Umbilical cord (tissue), 2 donors: ENCODE data around the gene NCOA6. TPM values are rescaled to one million over a fixed set of nuclear protein-coding genes. Genes with fewer than 3 reads are reported as not detected.
"Not testable (repeated sequence)": the region's sequence is repeated elsewhere in the genome, so short reads cannot be mapped to it uniquely, and the experiment has no call there.

Experiments
- DNase-seq: peaks from one replicate; pipeline ENCODE4 v3.0.0-alpha.2; 2015; ENCODE audit warnings: low spot score
- total RNA-seq: library from RNA; depleted of rRNA; stranded (reverse); fragments of >200 nt; gene quantifications from one replicate; pipeline ENCODE4 v1.2.3, GENCODE V29; 2014; ENCODE audit warnings: low replicate concordance; ENCODE audit not compliant: insufficient read depth

The NCOA6 gene
- total RNA-seq, 1 donor from 2014 or later: 10.8 TPM

DNA sequence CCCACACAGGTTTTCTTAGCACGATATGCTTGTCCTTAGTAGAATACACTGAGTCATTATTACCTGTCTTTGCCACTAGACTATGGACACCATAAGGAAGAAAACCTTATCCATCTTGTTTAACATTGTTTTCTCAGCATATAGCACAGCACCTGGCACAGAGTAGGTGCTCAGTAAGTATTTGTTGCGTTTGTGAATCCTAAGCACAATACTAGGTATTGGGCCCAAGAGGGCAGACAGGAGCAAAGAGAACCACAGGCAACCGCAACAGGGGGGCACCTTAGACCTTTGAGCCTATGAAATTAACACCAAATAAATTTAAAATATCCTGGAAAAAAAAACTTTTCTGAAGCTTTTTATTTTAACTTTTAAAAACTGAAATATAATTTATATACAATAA, 3.7 kb upstream of the NCOA6 start:
- DNase-seq: no peak

- DNase-seq: peak; percentile 61
Measured at GRCh38 chr20:34824806-34825529, 483 bp downstream of the NCOA6 start.

DNA sequence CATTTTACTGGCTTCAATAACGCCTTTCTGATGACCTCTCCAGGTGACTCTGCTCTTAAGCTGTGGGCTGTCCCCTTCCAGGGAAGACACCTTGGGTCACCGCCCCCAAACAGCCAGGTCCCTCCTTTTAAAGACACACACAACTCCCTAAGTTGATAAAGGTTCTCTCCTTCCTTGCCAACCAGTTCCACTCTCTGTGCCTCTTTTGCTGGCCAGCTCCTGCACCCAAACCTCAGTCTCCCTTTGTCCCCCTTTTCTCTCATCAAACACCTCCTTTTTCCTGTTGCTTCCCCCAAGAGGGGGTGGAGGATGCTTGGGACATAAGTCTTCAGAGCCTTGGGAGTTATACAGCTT, 1.0 kb downstream of the NCOA6 start:
- peak; percentile 67 for DNase-seq

DNA sequence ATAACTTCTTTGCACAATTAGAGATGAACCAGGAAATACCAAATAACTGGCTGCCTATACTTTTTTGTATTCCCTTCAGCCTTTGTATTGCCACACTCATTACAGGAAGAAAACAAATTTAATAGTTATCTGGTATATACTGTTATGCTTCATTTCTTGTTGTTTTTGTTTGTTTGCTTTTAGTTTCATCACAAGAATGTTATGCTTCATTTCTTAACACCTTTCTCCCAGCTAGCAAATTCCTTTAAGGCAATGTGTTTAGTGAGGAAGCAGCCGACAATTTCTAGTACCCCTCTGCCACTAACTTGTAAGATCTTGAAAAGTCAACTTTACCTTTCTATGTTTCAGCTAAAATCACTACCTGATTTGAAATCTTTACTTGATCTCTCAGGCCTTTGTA, 1.4 kb downstream of the NCOA6 start:
- no peak for DNase-seq

DNA sequence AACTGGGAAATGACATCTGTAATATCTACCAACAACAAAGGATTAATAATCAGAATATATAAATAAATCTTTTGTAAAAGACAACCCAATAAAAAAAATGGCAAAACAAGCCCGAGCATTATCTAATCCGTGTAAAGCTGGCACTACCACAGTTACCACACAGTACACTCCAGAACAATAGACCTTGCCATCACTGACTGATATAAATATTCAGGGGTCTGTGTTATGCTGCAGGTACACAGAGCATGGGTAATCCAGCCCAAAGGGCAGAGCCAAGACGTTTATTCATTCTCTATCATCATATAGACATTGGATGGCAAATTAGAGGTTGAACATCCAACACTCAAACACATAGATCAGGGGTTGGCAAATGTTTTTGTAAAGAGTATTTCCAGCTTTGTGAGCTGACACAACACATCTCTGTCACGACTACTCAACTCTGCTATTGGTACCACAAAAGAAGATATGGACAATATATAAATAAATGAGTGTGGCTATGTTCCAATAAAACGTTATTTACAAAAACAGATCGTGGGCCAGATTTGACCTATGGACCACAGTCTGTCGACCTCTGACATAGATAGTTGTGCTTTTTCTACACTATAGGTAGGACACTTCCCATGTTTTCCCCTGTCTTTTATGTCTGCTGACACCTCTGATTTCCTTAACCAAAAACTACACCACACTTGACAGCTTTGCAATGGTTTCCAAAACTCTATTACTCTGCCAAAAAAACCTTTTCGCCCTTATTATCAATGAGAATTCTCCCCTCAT, 4.5 kb downstream of the NCOA6 start:
- no peak for DNase-seq

GRCh38 chr20:34817801-34818200, 7.7 kb downstream of the NCOA6 start:
- no peak for DNase-seq

DNA sequence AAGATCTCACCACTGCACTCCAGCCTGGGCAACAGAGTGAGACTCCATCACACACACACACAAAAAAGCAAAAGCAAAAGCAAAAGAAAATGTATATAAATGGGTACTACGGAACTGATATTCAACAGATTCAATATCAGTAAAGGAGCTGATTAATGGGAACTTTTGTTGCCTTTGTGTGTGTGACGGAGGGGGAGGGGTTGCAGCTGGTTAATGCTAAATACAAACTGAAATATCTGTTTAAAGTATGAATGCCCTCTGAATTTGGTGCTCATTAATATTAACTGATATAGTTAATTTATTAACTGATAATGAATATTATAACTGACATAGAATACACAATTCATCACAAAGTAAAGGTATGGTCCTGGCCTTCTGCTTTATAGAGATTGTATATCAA, 8.4 kb downstream of the NCOA6 start:
- DNase-seq: no peak

GRCh38 chr20:34815636-34816035, 9.8 kb downstream of the NCOA6 start:
- no peak for DNase-seq

DNA sequence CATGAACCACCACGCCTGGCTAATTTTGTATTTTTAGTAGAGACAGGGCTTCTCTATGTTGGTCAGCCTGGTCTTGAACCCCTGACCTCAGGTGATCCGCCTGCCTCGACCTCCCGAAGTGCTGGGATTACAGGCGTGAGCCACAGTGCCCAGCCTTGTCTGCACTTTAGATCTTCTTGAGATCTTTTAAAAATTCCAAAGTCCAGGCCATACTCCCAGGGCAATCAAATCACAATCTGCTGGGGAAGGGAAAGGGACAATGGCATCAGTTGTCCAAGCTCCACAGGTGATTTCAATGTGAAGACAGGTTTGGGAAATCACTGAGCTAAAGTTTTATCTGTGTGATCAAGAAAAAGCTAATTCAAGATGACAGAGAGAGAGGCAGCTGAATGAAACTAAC, 16.9 kb downstream of the NCOA6 start:
- DNase-seq: no peak

DNA sequence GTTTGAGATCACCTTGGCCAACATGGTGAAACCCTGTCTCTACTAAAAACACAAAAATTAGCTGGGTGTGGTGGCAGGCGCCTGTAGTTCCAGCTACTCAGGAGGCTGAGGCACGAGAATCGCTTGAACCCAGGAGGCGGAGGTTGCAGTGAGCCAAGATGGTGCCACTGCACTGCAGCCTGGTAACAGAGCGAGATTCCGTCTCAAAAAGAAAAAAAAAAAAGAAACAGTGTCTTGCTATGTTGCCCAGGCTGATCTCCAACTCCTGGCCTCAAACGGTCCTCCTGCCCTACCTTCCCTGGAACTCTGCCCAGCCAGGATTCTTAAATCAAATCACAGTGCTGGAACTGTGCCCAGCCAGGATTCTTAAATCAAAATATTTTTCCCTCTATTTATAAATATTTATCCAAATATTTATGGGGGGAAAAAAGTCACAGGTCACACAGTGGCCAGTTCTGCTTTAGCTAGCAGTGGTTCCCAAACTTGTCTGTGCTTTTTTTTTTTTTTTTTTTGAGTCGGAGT, 17.4 kb downstream of the NCOA6 start:
- DNase-seq: not testable (repeated sequence)

- no peak for DNase-seq
Measured at GRCh38 chr20:34806255-34806654, 19.2 kb downstream of the NCOA6 start.

DNA sequence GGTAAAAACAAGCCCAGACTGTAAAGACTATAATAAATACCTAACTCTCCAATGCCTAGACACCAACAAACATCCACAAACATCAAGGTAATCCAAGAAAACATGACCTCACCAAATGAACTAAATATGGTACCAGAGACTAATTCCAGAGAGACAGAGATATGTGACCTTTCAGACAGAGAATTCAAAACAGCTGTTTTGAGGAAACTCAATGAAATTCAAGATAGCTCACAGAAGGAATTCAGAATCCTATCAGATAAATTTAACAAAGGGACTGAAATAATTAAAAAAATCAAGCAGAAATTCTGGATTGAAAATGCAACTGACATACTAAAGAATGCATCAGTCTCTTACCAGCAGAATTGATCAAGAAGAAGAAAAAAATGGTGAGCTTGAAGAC, 26.6 kb downstream of the NCOA6 start:
- DNase-seq: no peak

GRCh38 chr20:34798328-34798727, 27.1 kb downstream of the NCOA6 start:
- DNase-seq: no peak

- DNase-seq: no peak
Measured at GRCh38 chr20:34797012-34797995, 28.1 kb downstream of the NCOA6 start.

GRCh38 chr20:34794006-34794585, 31.4 kb downstream of the NCOA6 start:
- DNase-seq: no peak

- no peak for DNase-seq
Measured at GRCh38 chr20:34792687-34793363, 32.6 kb downstream of the NCOA6 start.

DNA sequence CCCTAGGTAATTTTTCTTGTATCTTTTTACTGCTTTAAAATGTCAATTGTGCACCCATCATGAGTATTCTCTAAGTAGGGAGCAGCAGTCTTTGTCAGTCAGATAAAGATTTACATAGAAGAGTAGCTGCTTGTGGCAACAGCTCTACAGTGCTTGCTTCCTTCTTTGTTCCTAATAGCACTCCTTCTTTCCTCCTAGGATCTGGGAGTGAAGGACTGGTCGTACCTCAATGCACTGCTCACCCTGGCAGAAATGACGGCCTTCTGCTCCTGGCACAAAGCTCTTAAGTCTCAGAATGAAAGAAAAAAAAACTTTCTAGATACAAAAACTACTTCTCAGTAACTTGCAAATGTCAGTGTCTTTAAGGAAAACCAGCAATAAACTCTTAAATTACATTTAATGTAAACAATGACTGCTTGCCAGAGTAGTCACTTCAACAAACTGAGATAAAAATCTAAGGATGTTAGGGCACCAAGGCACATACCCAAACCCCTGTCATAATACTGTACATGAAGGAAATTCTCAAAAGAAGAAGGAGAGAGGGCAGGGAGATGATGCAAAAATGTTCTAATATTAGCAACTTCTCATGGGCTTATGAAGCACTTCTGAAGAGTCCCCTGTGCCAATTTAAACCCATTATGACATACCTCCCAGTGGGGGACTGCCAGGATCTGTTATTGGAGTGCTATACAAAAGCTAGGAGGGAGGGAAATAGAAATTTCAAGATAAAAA, 34.0 kb downstream of the NCOA6 start:
- DNase-seq: peak; percentile 12

DNA sequence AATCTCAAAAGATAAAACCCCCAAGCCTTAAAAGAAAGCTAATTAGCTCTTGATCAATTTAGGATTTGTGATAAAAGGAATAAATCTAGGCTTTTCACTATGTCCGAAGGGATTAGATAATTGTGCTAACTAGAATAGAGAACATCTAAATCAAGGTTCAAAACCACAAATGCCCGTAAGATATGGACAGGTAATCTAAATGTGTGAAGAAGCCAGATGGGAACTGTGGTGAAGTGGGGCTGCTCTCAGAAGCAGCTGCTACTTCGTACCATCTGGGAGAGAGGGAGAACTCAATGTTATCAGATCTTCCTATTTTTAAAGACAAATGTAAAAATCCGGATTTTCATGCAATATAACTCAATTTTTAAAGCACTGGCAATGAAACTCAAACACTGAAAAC, 44.2 kb downstream of the NCOA6 start:
- DNase-seq: no peak

- DNase-seq: not testable (repeated sequence)
Measured at GRCh38 chr20:34780291-34780690, 45.2 kb downstream of the NCOA6 start.

DNA sequence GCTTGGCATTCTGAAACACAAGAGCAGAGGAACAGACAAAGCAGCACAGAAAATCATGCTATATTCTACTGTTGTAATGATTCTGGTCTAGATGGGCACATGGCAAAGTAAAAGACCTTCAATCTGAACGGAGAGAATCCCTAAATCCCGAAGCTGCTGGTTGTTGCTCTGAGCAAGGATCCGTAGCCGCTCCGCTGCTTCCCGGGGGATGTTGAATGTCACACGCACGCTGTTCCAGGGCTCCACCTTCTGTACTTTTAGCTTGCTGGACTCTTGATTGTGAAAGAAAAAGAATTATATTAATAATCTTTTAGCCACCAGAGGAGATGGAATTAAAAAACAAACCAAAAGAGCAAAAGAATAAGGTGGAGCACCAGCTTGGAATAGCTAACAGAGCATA, 49.3 kb downstream of the NCOA6 start:
- DNase-seq: no peak
